HG02623 (cell line): ENCODE measurements around the gene TNNI3K.
A peak's percentile ranks its signal among the peaks of the same experiment; 100 is the strongest.

Experiments
- ATAC-seq: cut with Tn5 transposase; IDR thresholded peaks from one replicate; pipeline ENCODE4 v1.9.1; 2021; ENCODE audit warnings: moderate library complexity; ENCODE audit not compliant: unreplicated experiment

TNNI3K gene

GRCh38 chr1:74431531-74431930, 196.3 kb downstream of the TNNI3K start:
- no peak for ATAC-seq

DNA sequence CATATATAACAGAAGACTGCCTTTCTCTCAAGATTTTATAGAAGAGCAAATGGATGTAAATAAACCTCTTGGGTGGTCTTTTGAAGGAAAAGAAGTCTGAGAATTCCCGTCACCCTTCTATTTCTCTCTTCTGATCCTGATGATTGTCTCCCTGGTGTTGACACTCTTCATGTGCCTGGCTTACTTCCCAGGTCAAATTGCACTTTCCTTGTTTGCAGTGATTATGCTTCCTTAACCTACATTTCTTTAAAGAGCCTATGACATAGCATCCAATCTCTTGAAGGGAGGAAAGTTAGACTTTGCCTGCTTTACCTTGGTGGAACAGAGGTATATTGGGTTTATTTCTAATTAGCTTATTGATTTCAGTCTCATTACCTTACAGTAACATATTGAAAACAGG, 197.1 kb downstream of the TNNI3K start:
- no peak for ATAC-seq

- ATAC-seq = no peak
These were observed 199.1 kb downstream of the TNNI3K start for GRCh38 chr1:74434321-74434720.

DNA sequence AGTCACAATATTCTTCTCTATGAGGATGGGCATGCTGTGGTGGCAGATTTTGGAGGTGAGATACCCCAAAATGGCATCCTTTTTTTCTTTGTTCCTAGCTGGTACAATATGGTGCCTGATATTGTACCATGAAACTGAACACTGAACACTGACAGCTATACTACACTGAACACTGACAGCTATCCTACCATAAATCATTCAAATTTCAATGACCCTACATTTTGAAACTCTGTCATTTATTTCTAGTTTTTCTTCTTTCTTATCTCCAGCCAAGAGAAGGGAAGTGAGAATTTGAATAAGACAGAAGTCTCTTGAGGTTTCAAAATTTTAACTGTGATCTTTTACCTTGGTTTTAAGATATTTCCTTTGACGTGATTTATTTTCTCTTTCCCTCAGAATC, 200.9 kb downstream of the TNNI3K start:
- no peak for ATAC-seq

GRCh38 chr1:74437035-74437434, 201.8 kb downstream of the TNNI3K start:
- ATAC-seq = no peak

DNA sequence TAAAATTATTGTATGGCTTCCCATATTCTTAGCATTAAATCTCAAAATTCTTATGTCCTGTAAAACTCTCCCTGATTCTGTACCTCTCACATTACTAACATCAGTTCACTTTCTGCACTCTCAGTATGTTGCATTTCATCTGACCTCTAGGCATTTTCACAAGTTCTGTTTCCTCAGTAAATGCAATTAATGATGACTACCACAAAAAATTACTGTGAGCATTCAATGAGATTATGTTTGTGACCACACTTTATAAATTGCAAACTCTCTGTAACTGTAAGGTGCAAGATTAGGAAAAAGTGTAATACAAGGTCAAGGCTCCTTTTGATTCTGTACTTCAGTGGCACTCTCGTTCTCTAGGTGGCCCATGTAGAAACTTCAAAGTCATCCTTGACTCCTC, 216.8 kb downstream of the TNNI3K start:
- ATAC-seq = no peak

DNA sequence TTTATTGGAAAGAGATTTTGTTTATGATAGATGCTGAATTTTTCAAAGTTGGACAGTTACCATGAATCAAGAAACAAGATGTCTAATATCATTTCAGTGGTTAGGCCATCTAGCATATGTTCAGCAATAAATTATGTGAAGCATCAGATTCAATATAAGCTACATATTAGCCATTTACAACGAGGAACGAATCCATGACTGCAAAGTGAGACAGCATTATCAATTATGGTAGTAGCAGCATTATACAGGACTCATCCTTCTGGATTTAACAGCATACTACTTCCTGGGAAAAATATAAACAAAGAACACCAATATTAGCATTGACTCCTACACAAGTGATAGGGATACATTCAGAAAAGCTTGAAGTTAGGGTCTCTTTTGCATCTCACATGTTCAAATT, 218.1 kb downstream of the TNNI3K start:
- ATAC-seq = no peak

DNA sequence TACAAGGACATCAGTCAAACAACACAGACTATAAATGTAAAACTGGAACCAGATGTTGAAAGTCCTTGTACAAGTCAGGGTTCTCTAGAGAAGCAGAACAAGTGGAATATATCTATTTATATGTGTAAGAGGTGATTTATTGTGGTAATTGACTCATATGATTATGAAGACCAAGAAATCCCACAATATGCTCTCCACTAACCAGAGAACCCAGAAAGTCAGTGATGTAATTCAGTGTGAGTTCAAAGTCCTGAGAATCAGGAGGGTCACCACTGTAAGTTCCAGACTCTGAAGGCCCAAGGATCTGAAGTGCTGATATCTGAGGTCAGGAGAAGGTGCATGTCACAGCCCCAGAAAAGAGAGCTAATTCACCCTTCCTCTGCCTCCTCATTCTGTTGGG, 220.2 kb downstream of the TNNI3K start:
- no peak for ATAC-seq

GRCh38 chr1:74457253-74457652, 222.1 kb downstream of the TNNI3K start:
- ATAC-seq = no peak

- ATAC-seq = peak; percentile 66
These were observed 228.3 kb downstream of the TNNI3K start for GRCh38 chr1:74463333-74463988.

DNA sequence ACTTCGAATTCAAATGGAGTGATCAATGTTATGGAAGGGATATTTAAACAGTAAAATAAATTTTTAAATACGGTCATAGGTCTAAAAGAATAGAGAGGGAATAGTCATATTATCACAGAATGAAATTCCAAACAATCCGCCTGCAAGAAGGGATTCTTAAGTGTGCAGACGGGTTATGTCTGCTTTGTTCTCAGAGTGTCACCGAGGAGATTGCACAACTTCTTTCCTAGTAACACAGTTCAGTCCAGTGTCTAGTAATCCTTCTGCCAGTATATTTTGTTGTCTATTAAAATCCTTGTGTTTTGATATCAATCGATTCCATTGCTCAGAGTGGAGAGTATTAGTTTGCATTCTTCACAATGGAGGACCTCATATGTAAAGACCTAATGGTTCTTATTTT, 228.8 kb downstream of the TNNI3K start:
- ATAC-seq = no peak

GRCh38 chr1:74465193-74465681, 230.1 kb downstream of the TNNI3K start:
- no peak for ATAC-seq

GRCh38 chr1:74467786-74468377, 232.7 kb downstream of the TNNI3K start:
- no peak for ATAC-seq

GRCh38 chr1:74468982-74469603, 233.9 kb downstream of the TNNI3K start:
- no peak for ATAC-seq

DNA sequence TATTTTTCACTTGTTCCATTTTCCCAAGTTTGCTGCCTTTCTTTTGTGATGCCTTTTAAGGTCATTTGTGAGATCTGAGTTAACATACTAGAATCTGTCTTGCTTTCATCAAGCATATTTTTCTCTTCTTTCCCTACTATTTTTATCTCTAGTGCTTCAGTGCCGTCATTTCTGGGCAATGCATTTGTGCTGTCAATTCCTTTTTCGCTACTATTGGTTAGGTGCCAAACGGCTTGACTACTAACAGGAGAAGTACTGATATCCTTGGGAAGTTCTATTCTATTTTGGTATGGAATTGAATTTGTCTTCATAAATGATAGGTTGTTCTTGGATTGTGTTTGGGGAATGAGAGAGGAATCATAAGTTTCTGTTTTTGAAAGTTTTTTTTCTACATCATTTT, 235.1 kb downstream of the TNNI3K start:
- ATAC-seq = no peak

GRCh38 chr1:74470936-74471335, 235.7 kb downstream of the TNNI3K start:
- no peak for ATAC-seq

DNA sequence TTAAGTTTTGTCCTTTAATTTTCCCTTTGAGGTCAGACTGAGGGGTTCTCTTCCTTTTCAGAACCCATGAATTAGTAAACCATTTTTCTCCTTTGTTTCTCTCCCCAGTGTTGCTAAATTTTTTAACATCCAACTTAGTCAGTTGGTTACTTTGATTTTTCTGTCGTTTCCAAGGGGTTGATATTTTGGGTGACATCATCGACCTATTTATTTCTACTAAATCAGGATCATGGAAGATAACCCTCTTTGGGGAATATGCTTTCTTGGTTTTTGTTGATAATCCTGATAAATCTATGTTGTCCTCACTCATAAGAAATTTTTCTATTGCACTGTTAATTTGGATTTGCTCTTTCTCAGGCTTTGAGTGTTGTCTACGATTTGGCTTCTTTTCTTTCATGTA, 236.3 kb downstream of the TNNI3K start:
- ATAC-seq = no peak

DNA sequence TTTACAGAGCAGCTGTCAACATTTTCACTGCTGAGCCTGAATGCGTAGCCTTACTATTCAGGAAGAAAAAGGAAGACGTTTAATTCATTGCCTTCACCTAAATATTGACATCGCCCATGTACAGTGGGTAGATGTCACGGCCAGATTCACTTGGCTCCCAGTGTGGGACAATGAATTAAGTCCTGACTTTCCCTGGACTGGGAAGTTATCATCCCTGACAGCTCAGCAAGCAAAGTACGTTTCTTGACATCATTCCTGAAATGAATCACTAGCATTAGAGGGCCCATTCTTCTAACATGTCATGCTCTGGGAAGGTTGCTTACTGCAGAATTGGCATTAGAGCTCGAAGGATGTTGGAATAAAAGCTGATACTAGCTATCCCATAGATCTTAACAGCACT, 239.4 kb downstream of the TNNI3K start:
- ATAC-seq = no peak

GRCh38 chr1:74478979-74479378, 243.8 kb downstream of the TNNI3K start:
- ATAC-seq = no peak

- ATAC-seq = no peak
These were observed 244.9 kb downstream of the TNNI3K start for GRCh38 chr1:74480068-74480467.

DNA sequence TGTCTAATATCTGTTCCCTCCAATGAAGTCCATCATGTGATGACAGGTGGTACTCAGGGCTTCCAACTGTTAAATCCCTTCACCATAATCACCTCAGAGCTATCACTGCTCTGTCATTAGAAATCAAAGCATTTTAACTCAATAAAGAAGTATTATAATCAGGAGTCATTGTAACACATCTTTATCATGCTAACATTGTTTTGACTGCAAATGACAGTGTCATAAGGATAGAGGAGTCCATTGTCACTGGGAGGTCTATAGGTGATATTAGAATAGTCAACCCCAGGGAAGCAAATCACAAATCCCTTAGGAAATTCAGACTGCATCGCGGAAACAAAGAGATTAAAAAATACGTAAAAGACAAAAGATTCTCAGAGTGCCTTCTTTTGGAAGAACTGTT, 246.4 kb downstream of the TNNI3K start:
- ATAC-seq = no peak

- ATAC-seq = no peak
These were observed 250.4 kb downstream of the TNNI3K start for GRCh38 chr1:74485622-74486021.
